A549 (cell line): Measurements from ENCODE around the gene TRIM45.

Experiments
- CTCF ChIP-seq: fragments of >200 bp; sonication (Bioruptor Twin); formaldehyde crosslinking; IDR thresholded peaks from 3 replicates; pipeline ENCODE4 v1.5.1; 2016
- EP300 ChIP-seq, 2 experiments: fragments of >200 bp; sonication (Bioruptor Twin); formaldehyde crosslinking; IDR thresholded peaks; 2 replicates in 1 of 2; 3 replicates in 1 of 2; pipeline ENCODE4 v1.6.1; 2016 to 2017
- FOSB ChIP-seq: fragments of 250-450 bp; sonication (Bioruptor Pico); IDR thresholded peaks from 2 replicates; pipeline ENCODE4 v1.5.0; 2020; ENCODE audit warnings: mild to moderate bottlenecking, moderate library complexity
- MAX ChIP-seq: IDR thresholded peaks from 2 replicates; pipeline ENCODE4 v1.6.1; 2012
- MAZ ChIP-seq: fragments of 150-350 bp; IDR thresholded peaks from 2 replicates; pipeline ENCODE4 v1.6.1; 2014; ENCODE audit warnings: antibody characterized with exemption, low read depth, low read length, borderline replicate concordance
- MYC ChIP-seq: IDR thresholded peaks from 2 replicates; pipeline ENCODE4 v1.6.1; 2012; ENCODE audit warnings: mild to moderate bottlenecking, inconsistent platforms, low read length, improper control_type of control experiment, borderline replicate concordance
- RARB ChIP-seq: fragments of 250-450 bp; sonication (Bioruptor Pico); IDR thresholded peaks from 2 replicates; pipeline ENCODE4 v1.8.0; 2021; ENCODE audit warnings: mild to moderate bottlenecking, moderate library complexity
- USF2 ChIP-seq: fragments of 450-650 bp; IDR thresholded peaks from 2 replicates; pipeline ENCODE4 v1.6.1; 2014; ENCODE audit warnings: antibody characterized with exemption

- TF ChIP-seq MYC (no peak), CTCF (no peak), MAZ (no peak), RARB (CRISPR knock-in tag) (no peak), USF2 (no peak), MAX (no peak), FOSB (CRISPR knock-in tag) (no peak), EP300 (IDR thresholded peaks at IDR 0.05) (no peak)
Measured at GRCh38 chr1:117089996-117090395, 31.6 kb downstream of the TRIM45 start.
